Fibroblast of skin of scalp (primary cell): ENCODE results near the gene RACK1.
A peak's percentile ranks its signal among the peaks of the same experiment; 100 is the strongest.
"Not testable (repeated sequence)": the region's sequence is repeated elsewhere in the genome, so short reads cannot be mapped to it uniquely, and the experiment has no call there.

Source experiments
- DNase-seq: peaks from one replicate; pipeline ENCODE4 v3.0.0-alpha.2; 2013

The RACK1 gene

DNA sequence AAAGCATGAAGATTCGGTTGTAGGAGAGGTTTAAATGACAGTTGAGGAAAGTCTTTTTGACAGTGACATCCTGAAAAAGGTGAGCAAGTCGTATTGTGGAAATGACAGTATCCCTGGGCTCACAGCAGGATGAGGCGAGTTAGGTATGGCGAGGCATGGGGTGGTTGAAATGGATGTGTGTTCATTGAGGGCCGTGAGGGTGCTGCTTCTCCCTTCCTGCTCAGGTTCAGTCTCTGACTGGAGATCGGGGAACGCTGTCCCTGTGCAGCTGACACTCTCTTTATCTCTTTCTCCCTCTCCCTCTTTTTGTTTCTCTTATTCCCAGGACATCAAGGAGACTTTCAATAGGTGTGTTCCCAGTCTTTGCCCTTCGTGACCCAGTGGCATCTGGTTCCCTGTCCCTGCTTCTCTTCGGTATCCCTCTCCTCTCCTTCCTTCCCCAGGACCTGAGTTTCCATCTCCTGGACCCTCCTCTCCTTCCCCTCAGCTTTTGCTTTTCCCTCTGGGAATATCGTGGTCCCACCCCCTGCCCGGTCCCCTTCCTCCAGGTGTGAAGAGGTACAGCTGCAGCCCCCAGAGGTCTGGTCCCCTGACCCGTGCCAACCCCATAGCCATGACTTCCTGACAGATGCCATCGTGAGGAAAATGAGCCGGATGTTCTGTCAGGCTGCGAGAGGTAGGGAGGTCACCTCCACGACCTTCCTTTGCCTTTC lies 10.5 kb downstream of the RACK1 start:
- no peak for DNase-seq

DNA sequence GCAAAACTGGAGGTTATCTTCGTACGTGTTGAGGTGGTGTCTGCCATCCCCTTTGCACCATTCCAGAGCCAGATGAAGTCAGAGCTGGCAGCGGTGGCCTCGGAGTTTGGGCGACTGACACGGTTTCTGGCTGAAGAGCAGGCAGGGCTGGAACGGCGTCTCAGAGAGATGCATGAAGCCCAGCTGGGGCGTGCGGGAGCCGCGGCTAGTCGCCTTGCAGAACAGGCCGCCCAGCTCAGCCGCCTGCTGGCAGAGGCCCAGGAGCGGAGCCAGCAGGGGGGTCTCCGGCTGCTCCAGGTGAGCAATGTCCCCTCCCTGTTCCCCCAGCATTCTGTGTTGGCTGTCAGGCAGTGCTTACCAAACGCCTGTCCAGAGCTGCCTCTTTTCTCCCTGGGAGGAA lies 11.1 kb downstream of the RACK1 start:
- no peak for DNase-seq

DNA sequence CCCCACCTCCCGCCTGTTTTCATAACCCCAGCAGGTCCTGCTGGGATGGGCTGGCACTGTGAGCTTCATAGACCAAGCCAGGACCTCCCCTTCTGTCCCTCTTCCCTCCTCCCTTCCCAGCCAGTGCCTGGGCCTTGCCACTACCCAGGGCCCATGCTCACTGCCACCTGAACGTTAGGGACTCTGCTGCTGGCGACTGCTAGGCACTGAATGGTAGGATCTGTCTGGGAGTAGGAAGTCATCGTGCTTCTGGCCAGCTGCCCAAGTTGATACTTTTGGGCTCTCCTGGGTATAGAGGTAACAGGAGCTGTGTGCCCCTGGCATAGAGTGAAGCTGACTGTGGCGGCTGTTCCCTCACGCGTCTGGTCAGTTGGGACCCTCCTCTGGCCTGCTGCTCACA lies 12.3 kb downstream of the RACK1 start:
- no peak for DNase-seq

DNA sequence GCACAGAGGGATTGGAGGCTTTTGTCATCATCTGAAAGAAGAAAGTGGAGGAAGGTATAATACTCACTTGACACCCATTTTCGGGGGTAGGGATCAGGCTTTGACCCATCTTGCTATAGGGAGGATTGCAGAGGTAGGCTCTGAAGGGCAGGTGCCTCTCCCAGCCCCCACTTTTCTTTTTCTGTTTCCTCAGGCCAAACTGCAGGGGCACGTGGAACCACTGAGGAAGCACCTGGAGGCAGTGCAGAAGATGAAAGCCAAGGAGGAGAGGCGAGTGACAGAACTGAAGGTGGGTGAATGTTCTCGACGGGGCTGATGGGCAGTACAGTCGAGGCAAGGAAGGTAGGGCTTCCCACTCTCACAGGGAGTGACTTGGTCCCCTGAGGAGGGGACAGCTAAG lies 13.2 kb downstream of the RACK1 start:
- DNase-seq: no peak

DNA sequence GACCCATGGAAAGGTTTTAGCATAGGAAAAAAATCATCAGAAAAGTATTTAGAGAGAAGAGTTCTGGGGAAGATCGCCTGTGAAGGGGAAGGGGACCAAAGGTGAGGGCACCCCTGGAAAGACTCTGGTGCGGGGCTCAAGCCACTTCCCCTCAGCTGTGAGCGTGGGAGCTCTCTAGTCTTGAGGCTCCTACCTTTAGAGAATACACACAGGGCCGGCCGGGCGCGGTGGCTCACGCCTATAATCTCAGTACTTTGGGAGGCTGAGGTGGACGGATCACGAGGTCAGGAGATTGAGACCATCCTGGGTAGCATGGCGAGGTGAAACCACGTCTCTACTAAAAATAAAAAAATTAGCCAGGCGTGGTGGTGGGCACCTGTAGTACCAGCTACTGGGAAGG lies 13.7 kb downstream of the RACK1 start:
- no peak for DNase-seq

DNA sequence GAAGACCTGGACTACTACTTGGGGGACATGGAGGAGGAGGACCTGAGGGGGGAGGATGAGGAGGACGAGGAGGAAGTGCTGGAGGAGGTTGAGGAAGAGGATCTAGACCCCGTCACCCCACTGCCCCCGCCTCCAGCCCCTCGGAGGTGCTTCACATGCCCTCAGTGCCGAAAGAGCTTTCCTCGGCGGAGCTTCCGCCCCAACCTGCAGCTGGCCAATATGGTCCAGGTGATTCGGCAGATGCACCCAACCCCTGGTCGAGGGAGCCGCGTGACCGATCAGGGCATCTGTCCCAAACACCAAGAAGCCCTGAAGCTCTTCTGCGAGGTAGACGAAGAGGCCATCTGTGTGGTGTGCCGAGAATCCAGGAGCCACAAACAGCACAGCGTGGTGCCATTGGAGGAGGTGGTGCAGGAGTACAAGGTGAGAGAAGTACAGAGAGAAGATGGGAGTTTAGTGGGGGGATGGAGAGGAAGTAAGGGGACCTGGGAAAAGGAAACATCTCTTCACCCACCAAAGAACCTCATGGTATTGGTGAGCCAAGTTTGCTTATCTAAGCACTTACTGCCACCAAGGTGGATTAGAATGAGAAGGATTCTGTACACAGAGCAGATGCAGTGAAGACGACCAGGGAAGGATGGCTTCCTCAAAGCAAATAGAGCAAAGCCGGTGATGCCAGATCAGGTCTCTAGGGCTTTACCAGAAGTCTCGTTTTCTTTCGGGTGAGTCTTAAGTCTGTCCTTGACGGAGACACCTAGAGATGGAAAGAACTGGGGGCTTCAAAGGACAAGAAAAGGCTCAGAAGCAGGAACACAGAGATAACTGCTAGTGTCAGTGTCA lies 19.1 kb downstream of the RACK1 start:
- DNase-seq: no peak

DNA sequence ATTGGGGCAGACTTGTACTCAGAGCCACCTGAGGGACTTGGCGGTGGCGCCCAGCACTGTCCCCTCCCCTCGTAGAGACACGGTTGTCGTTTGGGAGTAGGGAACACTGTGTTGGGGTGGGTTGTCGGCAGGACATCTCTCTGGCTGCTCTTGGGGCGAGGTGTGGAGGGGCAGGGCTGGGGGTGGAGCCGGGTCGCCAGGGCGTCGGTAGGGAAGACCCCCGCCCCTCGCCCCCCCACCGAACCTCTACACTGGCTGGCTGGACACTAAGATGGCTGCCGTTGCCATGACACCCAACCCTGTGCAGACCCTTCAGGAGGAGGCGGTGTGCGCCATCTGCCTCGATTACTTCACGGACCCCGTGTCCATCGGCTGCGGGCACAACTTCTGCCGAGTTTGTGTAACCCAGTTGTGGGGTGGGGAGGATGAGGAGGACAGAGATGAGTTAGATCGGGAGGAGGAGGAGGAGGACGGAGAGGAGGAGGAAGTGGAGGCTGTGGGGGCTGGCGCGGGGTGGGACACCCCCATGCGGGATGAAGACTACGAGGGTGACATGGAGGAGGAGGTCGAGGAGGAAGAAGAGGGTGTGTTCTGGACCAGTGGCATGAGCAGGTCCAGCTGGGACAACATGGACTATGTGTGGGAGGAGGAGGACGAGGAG lies 19.8 kb downstream of the RACK1 start:
- DNase-seq: peak; percentile 40

DNA sequence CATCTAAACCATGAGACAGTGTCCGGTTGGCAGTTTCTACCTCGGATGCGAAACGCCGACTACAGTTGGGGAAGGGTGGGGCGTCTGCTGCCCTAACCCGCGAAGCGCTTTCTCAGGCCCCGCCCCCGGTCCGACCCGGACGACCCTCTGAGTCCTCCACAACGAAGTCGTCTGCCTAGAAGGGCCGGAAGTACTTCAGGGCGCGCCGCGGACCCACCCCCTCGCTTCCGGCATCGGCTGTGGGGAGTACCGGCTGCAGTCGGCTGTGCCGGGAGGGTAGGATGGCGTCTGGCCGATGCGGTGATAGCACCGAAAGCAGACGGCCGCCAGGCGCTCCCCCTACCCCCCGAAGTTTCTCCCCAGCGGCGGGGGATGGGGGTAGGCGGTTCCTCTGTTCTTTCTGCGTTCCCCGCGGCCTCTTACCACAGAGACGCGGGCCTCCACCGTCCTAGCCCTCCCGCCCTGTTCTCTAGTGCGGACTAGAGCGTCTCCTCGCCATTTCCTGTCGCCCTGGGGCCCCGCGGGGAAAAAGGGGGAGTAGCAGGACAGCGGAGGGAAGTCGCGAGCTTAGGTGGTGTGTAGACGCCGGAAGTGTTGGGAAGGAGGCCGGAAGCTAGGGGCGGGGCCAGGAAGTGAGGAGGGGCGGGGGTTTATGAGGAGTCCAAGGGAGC lies 20.5 kb downstream of the RACK1 start, which contains the start of gene TRIM41:
Gene TRIM41, plus strand, starts transcription at position 224 of the 671 bp plus-strand sequence. CDS start 719 bp downstream, outside the sequence.
- peak; percentile 99 for DNase-seq

DNA sequence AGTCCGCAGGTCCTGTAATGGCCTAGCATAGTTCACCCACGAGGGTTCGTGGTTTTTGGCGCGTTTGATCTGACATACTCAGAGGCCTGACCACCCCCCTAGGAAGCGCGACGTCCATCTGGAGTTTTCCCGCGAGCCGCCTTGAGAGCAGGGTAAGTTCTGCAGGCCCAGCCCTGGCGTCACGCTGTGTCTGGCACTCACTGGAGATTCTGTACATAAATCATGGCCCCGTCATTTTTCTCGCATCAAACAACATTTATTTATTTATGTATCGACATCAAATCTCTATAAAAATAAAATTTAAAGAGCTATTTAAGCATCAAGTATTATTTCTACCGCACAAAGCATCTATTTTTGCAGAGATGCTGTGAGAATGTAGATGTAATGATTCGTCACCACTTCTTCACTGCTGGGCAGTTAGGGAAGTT lies 21.1 kb downstream of the RACK1 start:
- peak; percentile 82 for DNase-seq

DNA sequence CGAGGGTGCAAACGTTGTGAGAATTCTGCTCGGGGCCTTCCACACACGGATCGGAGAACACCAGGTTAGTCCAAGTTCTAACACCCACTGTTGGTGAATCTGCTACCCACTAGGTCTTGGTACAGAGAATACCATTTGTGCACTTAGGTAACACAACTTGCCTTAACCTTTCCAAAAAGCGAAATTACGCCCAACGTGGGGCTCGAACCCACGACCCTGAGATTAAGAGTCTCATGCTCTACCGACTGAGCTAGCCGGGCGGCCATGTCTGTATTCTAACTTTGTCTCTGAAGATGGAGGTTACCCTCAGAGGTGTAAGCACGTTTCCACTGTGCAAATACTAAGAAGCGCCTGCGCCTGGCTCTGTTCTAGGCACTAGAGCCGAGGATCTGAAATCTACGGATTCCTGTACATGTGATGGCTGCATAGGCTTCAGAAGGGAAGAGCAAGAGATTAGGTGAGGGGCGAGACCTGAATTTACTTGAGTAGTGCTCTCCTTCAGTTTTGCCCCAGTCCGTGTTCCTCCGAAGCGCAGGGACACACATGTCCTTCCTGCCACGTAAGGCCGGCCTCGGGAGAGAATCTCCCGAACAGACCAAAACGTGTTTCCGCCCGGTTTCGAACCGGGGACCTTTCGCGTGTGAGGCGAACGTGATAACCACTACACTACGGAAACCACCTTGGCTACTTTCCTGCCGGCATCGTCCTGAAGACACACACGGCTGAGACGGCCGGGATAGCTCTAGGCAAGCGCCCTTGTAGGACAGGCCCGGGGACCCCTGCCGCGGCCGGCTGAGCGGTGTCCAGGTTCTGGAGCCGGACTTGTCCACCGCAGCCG lies 21.7 kb downstream of the RACK1 start:
- peak; percentile 99 for DNase-seq

DNA sequence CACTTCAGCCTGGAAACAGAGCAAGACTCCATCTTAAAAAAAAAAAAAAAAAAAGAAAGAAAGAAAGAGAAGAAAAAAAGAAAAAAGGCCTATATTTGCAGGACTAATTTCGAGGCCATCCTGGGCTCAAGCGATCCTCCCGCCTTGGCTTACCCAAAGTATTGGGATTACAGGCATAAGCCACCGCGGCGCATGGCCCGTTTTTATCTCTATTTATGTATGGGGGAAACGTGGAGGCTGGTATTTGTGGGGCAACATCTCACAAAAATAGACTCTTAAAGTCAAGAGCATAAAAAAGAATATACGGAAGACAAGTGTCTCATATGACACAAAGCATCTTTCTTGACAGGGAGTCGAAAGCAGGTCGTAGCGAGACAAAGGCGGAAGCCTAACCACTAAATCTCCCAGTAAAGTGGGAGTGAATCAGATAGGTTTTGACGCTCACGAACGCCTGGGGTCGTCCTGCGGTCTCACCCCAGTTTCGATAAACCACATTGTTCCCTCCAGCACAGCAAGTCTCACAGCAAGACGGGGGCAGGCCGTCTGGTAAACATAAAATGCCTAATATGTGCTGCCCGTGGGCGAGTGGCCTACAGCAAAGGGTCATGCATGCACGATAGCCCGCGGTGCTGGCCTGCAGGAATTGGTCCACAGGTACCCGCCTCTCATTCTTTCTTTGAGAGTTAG lies 22.5 kb downstream of the RACK1 start:
- DNase-seq: no peak

DNA sequence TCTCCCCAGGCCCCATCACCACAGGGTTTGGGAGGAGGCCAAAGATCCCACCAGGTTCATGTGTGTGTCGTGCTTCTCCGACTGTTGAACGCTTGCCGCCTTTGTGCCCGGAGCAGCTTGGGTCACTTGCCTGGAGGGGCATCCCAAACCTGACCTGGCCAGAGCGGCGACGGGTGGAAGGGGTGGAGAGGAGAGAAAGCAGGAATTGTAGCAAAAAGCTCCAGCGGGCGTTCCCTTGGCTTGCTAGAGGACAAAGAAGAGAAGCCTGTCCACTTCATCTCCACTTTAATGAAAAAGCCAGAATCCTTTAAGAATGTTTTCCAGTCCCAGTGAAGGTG lies 23.6 kb downstream of the RACK1 start:
- no peak for DNase-seq

DNA sequence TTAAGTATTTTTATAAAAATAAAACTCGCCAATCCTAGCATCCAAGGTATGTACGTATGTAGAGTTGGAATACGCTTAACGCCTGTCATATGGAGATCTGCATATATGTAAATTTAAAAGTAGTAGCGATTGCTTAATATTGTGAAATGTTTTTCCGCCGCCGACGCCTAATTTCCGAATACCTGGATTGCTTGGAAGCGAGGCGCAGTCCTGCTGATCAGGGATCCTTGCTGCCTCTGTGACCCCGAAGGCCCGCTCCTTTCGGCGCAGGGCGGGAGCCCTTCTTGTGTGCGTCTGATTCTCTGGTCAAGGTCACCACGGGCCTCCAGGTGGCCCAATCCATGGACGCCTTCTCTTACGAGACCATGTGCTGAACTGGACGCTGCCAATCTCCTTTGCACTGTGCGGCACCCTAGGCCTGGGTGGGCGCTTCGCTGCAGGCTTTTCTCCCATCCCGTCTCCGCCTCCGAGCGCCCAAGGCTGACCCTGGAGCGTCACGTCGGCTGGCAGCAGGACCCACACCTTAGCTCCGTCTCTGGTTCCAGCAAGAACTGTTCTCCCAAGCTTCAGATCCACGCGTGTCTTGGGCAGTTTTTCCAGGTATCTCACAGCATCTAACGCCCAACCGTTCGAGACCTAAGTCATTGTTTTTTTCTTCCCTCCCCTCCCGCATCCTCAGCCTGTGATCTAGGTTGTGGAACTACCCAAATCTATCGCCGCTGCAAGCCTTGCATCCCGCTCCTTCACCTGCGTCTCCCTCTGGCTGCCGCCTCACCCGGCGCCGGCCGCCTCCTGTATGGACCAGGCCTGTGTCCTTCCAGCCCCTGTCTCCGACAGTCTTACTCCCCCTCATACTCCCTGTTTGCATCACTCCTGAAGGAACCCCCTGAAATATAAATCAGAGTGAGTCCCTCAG lies 24.2 kb downstream of the RACK1 start:
- no peak for DNase-seq

DNA sequence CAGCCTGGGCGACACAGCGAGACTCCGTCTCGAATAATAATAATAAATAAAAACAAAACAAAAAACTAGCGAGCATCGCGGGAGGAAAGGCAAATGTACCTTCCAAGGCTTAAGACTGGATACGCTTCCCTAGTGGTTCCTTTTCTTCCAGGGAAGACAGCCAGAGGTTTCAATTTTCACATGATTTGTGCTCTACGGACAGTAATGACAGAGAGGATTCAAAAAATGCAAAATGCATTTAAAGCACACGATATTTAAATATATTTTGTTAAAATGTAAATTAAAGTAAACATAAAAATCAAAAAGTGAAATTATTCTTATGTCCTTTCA lies 24.9 kb downstream of the RACK1 start:
- DNase-seq: no peak

DNA sequence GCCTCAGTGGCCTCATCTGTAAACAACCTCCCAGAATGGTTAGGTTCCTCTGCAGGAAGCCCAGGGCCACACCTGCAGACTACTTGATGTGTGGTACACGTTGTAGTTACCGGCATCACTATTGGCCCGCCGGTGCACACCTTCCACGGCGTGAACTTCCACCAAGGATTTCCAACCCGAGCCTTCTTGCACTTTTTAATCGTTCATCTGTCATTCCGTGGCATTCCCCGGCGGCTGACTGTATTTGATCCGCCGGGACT lies 26.0 kb downstream of the RACK1 start:
- DNase-seq: no peak

DNA sequence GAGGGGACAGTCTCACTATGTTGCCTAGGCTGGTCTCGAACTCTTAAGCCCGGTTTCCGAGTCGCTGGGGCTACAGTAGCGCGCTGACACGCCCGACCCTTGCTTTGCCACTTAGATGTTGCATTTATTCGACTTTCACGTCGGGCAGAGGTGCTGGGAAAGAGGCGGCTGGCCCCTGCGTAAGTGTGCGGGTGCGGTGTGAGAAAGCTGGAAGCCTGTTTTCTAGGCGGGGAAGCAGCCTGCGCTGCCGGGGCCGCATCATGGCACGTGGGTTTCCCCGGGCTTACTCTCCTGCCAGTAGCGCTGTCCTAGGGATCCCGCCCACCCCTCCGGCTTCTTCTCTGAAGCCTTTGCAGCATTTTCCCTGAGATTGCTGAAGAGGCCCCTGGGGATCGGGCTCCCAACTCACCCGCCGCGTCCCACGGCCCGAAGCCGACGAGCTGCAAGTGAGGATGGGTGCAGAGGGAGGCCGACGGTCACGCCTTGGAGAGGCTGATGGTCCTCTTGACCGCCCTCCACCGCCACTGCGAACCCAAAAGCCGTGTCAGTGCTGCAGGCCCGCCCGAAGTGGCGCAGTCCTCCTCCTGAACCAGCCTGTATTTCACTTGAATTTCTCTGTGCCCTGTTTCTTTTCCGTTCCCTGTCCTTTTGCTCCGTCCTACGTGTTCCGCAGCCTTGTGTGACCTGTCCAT lies 26.4 kb downstream of the RACK1 start:
- peak; percentile 59 for DNase-seq

DNA sequence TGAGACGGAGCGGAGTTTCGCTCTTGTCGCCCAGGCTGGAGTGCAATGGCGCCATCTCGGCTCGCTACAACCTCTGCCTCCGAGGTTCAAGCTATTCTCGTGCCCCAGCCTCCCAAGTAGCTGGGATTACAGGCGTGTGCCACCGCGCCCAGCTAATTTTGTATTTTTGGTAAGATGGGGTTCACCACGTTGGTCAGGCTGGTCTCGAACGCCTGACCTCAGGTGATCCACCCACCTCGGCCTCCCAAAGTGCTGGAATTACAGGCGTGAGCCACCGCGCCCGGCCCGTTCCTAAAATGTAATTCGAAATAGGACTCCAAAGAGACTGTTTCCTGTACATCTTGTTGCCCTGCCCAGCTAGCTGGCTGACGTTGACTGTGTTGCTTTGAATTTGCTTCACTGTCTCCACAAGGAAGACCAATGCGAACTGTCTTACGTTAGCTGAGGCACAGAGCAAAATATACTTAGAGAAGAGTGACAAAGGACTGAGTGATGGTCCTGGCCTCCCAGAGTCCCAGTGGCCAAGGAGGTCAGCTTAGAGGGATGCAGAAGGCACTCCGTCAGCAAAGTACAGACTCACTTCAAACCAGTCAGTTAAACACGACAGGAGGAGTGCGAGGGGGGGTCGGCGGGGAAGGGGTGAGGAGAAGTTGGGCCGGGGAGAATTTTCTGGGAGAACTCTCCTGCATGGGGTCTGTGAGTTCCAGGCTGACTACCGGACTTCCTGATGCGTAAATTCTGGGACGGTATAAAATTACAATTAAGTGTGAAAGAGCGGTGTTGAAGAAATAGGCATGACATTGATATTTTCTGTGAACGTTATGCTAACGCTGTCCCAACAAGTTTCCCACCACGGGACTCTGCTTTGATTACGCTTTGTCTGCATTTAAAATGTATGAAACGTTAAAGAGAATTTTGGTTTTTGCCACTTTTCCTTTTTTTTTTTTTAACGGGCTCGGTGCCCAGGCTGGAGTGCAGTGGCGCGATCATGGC lies 27.4 kb downstream of the RACK1 start:
- peak; percentile 21 for DNase-seq

DNA sequence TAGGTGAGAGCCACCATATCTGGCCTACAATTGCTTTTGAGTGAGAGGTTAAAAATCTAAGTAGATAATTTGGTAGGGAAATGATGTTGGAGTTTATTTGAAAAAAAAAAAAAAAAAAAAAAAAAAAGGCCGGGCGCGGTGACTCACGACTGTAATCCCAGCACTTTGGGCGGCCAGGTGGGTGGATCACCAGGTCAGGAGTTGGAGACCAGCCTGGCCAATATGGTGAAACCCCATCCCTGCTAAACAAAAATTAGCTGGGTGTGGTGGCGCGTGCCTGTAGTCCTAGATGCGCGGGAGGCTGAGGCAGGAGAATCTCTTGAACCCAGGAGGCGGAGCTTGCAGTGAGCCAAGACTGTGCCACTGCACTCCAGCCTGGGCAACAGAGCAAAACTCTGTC lies 29.5 kb downstream of the RACK1 start:
- not testable (repeated sequence) for DNase-seq

DNA sequence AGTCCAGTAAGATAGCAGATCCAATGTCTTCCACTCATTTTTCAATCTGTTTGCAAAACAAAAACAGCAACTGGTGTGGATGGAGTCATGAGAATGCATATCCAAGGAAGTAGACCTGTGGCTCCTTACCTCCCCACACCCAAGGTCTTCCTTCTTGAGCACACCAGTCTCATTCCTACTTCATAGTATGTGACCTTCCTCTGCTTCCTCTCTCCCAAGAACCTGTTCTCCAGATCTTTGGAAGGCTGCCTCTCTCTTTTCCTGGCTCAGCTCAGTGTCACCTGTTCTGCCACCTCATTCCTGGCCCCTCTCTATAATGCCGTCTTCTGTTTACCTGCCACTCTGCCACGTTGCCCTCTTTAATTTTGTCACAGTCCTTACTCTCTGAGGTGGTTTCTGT lies 30.8 kb downstream of the RACK1 start:
- DNase-seq: no peak
